Gastrocnemius medialis (tissue), 4 donors: ENCODE results near the gene LRRC8C. TPM values are rescaled to one million over a fixed set of nuclear protein-coding genes. Genes with fewer than 3 reads are reported as not detected.
A peak's percentile ranks its signal among the peaks of the same experiment; 100 is the strongest.

Experiments
- ATAC-seq, 2 donors: fragments of 150-250 bp; one replicate each; pipeline ENCODE4 v1.9.1; 2016
- DNase-seq, 2 donors: peaks; one replicate each; pipeline ENCODE4 v3.0.0-alpha.2; 2019
- H3K27ac ChIP-seq, 4 donors: fragments of 200-600 bp; sonication (generic); 1 replicate in 1 of 4; 2 replicates in 3 of 4; pipeline ENCODE4 v1.5.1; 2016 to 2018; ENCODE audit warnings: mild to moderate bottlenecking in 2 of 4, moderate library complexity in 1 of 4
- H3K27me3 ChIP-seq, 3 donors: fragments of 200-600 bp; sonication (generic) in 2 of 3; 1 replicate in 1 of 3; 2 replicates in 2 of 3; pipeline versions ENCODE4 v1.5.1 to v1.6.0; 2016 to 2019; ENCODE audit warnings: mild to moderate bottlenecking in 1 of 3, moderate library complexity in 1 of 3
- H3K36me3 ChIP-seq, 2 donors: fragments of 200-600 bp; sonication (generic) in 1 of 2; one replicate each; pipeline ENCODE4 v1.5.1; 2017 to 2018
- H3K4me1 ChIP-seq, 2 donors: fragments of 200-600 bp; sonication (generic) in 1 of 2; one replicate each; pipeline ENCODE4 v1.5.1; 2016 to 2017; ENCODE audit warnings: mild to moderate bottlenecking in 2 of 2
- H3K4me3 ChIP-seq, 4 donors: fragments of 200-600 bp; sonication (generic) in 3 of 4; 1 replicate in 1 of 4; 2 replicates in 3 of 4; pipeline ENCODE4 v1.5.1; 2016 to 2019; ENCODE audit warnings: mild to moderate bottlenecking in 2 of 4
- H3K9me3 ChIP-seq, 3 donors: fragments of 200-600 bp; sonication (generic) in 2 of 3; 1 replicate in 1 of 3; 2 replicates in 2 of 3; pipeline ENCODE4 v1.5.1; 2016 to 2019
- CTCF ChIP-seq, 5 experiments: fragments of 450-650 bp in 3 of 5; fragments of 200-600 bp in 2 of 5; sonication (generic) in 2 of 5; IDR thresholded peaks in 4 of 5; conservative IDR thresholded peaks in 1 of 5; 1 replicate in 4 of 5; 2 replicates in 1 of 5; pipeline ENCODE4 v1.5.1; 2016 to 2019; ENCODE audit warnings: antibody characterized with exemption in 5 of 5, mild to moderate bottlenecking in 3 of 5, moderate library complexity in 3 of 5
- POLR2A ChIP-seq, 2 donors: fragments of 450-650 bp; IDR thresholded peaks; one replicate each; pipeline ENCODE4 v1.6.1; 2017; ENCODE audit warnings: antibody characterized with exemption in 2 of 2, mild to moderate bottlenecking in 2 of 2, moderate library complexity in 2 of 2
- in situ Hi-C, 4 donors: fragments of 200-750 bp; cut with MboI; loops; one replicate each; pipeline versions ENCODE4 v1.15.0 to v1.8.0; 2017; ENCODE audit warnings: low sequenced_read_pairs in 4 of 4
- intact Hi-C: fragments of 100-400 bp; cut with DNase I; formaldehyde crosslinking; loops from one replicate; pipeline ENCODE4 v1.15.1; 2023; ENCODE audit warnings: low total_unique reads
- total RNA-seq, 4 donors: library from RNA; depleted of rRNA; stranded (reverse); fragments of >200 nt; gene quantifications; one replicate each; pipeline versions ENCODE4 v1.1.0 to v1.2.3, GENCODE V29; 2016

LRRC8C gene
- total RNA-seq, 4 donors from 2014 or later: 2.9 to 5.8 (median 4.1) TPM

GRCh38 chr1:89715677-89716076, 82.8 kb downstream of the LRRC8C start:
- Histone ChIP-seq H3K4me1 (peaks cover 0 to 13% of the 10 kb centered on the region in 2 donors), H3K27me3 (no peaks in the 10 kb centered on the region), H3K36me3 (no peaks in the 10 kb centered on the region), H3K4me3 (no peak overlapping the region), H3K9me3 (no peaks in the 10 kb centered on the region), H3K27ac (no peak overlapping the region)
- intact Hi-C loops (no loop called here), in situ Hi-C loops (no loop called here)
- no peak for DNase-seq
- no peak for ATAC-seq
- TF ChIP-seq POLR2A (IDR thresholded peaks at IDR 0.05) (no peak), CTCF (IDR thresholded peaks at IDR 0.05 in 4 of 5, conservative IDR thresholded peaks at IDR 0.05 in 1 of 5) (no peak)

- H3K4me1 ChIP-seq: peaks cover 0 to 28% of the 10 kb centered on the region in 2 donors
- ATAC-seq (no peak), DNase-seq (no peak)
- TF ChIP-seq POLR2A (IDR thresholded peaks at IDR 0.05) (no peak), CTCF (IDR thresholded peaks at IDR 0.05 in 4 of 5, conservative IDR thresholded peaks at IDR 0.05 in 1 of 5) (no peak)
- H3K27me3 ChIP-seq: no peaks in the 10 kb centered on the region
- intact Hi-C loops: no loop called here
- no peaks in the 10 kb centered on the region for H3K36me3 ChIP-seq
- in situ Hi-C loops: no loop called here
- no peak overlapping the region for H3K4me3 ChIP-seq
- peak overlapping the region in 1 of 4 donors; percentile 39 for H3K27ac ChIP-seq
- no peaks in the 10 kb centered on the region for H3K9me3 ChIP-seq
Observed at GRCh38 chr1:89719502-89720306, 86.8 kb downstream of the LRRC8C start.

- H3K4me1 ChIP-seq: peaks cover 0 to 37% of the 10 kb centered on the region in 2 donors
- in situ Hi-C loops (no loop called here), intact Hi-C loops (no loop called here)
- H3K9me3 ChIP-seq: no peaks in the 10 kb centered on the region
- peak overlapping the region in 3 of 4 donors; percentile 20 to 60 (median 41) for H3K27ac ChIP-seq
- H3K27me3 ChIP-seq: no peaks in the 10 kb centered on the region
- no peak for ATAC-seq
- TF ChIP-seq CTCF (IDR thresholded peaks at IDR 0.05 in 4 of 5, conservative IDR thresholded peaks at IDR 0.05 in 1 of 5) (no peak), POLR2A (IDR thresholded peaks at IDR 0.05) (no peak)
- no peak for DNase-seq
- no peaks in the 10 kb centered on the region for H3K36me3 ChIP-seq
- H3K4me3 ChIP-seq: no peak overlapping the region
Observed at GRCh38 chr1:89720839-89721238, 87.9 kb downstream of the LRRC8C start.

GRCh38 chr1:89721351-89721750, 88.4 kb downstream of the LRRC8C start:
- Histone ChIP-seq H3K4me3 (no peak overlapping the region), H3K36me3 (no peaks in the 10 kb centered on the region), H3K27me3 (no peaks in the 10 kb centered on the region), H3K4me1 (peaks cover 0 to 40% of the 10 kb centered on the region in 2 donors), H3K27ac (peak overlapping the region in 3 of 4 donors; percentile 58 to 60 (median 60)), H3K9me3 (no peaks in the 10 kb centered on the region)
- TF ChIP-seq CTCF (IDR thresholded peaks at IDR 0.05 in 4 of 5, conservative IDR thresholded peaks at IDR 0.05 in 1 of 5) (no peak), POLR2A (IDR thresholded peaks at IDR 0.05) (no peak)
- intact Hi-C loops: no loop called here
- in situ Hi-C loops: no loop called here
- DNase-seq (no peak), ATAC-seq (peak; percentile 51 to 74)
